ENCODE data around the gene NOS1AP.

Gene NOS1AP

GRCh38 chr1:162224267-162224666 is 154.8 kb downstream of the NOS1AP start:
- DNase-seq, result no peak

GRCh38 chr1:162228586-162228985 is 159.1 kb downstream of the NOS1AP start:
- DNase-seq, result peak; percentile 50

- DNase-seq, result no peak
These were observed 160.1 kb downstream of the NOS1AP start for GRCh38 chr1:162229549-162229948.

- peak; percentile 88 for DNase-seq
These were observed 160.6 kb downstream of the NOS1AP start for GRCh38 chr1:162230096-162230495.

- no peak for DNase-seq
These were observed 161.0 kb downstream of the NOS1AP start for GRCh38 chr1:162230517-162230916.

GRCh38 chr1:162232034-162232711 is 162.7 kb downstream of the NOS1AP start:
- DNase-seq, result no peak

- no peak for DNase-seq
These were observed 163.6 kb downstream of the NOS1AP start for GRCh38 chr1:162233066-162233465.

GRCh38 chr1:162233937-162234336 is 164.4 kb downstream of the NOS1AP start:
- DNase-seq, result no peak

GRCh38 chr1:162234571-162234970 is 165.1 kb downstream of the NOS1AP start:
- no peak for DNase-seq

- no peak for DNase-seq
These were observed 165.8 kb downstream of the NOS1AP start for GRCh38 chr1:162235241-162235800.

GRCh38 chr1:162236201-162236600 is 166.7 kb downstream of the NOS1AP start:
- no peak for DNase-seq

GRCh38 chr1:162236618-162237017 is 167.1 kb downstream of the NOS1AP start:
- DNase-seq, result no peak

- no peak for DNase-seq
These were observed 171.1 kb downstream of the NOS1AP start for GRCh38 chr1:162240577-162240976.

- DNase-seq, result no peak
These were observed 173.3 kb downstream of the NOS1AP start for GRCh38 chr1:162242804-162243203.

GRCh38 chr1:162248854-162249535 is 179.5 kb downstream of the NOS1AP start:
- no peak for DNase-seq

GRCh38 chr1:162250004-162250730 is 180.7 kb downstream of the NOS1AP start:
- no peak for DNase-seq

GRCh38 chr1:162251102-162251501 is 181.6 kb downstream of the NOS1AP start:
- DNase-seq, result no peak

GRCh38 chr1:162252214-162252613 is 182.7 kb downstream of the NOS1AP start:
- no peak for DNase-seq

- no peak for DNase-seq
These were observed 184.3 kb downstream of the NOS1AP start for GRCh38 chr1:162253790-162254189.

- DNase-seq, result no peak
These were observed 186.8 kb downstream of the NOS1AP start for GRCh38 chr1:162256287-162256686.

- DNase-seq, result no peak
These were observed 188.9 kb downstream of the NOS1AP start for GRCh38 chr1:162258394-162258793.

GRCh38 chr1:162259894-162260455 is 190.5 kb downstream of the NOS1AP start:
- DNase-seq, result no peak

- DNase-seq, result no peak
These were observed 194.6 kb downstream of the NOS1AP start for GRCh38 chr1:162264108-162264507.

Measured in NCI-H1092 treated with DMSO at 0.1 percent for 48 hours (cell line).